Measurements from ENCODE around the gene CCL27. TPM values are rescaled to one million over a fixed set of nuclear protein-coding genes. Genes with fewer than 3 reads are reported as not detected.

The CCL27 gene, protein sequence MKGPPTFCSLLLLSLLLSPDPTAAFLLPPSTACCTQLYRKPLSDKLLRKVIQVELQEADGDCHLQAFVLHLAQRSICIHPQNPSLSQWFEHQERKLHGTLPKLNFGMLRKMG
- polyA plus RNA-seq (2013, experiment 1 of 2) = not detected
- not detected for polyA plus RNA-seq (2013, experiment 2 of 2)

DNA sequence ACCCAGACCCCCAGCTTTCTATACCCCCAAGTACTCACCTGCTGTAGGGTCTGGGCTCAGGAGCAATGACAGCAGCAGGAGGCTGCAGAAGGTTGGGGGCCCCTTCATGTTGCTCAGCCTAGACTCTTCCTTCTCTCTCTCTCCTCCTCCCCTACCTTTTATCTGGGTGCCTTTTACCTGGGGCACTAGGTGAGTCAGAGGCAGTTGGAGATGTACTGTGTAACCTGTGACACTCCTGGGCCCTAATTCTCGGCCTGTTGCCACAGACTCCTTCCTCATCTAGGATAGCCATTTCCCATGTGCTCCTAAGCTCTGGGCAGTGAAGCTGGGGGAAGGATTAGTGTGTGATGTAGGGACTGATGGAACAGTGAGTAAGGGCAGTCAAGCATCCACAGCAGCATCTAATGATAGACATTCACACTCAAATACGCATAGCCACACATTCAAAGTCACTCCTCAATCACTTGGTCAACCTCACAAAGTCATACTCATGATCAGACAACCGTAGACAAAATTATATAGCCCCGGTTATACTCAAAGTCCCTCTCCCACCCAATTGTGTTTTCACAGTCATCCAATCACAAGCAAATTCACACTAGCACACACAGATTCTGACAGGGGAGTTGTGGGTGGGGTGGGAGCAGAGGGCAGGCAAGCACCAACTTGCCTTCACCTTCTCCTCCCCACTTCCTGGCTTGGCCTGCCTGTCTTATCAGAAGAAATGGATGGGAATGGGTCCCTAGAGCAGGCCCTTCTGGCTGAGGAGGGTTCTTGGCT is at the start of gene CCL27:
TSS of gene CCL27 (minus strand) at position 132 of the 777 bp plus-strand sequence. CDS start at position 108, 24 bp downstream.
- H3K9me3 ChIP-seq (ENCODE audit: insufficient read depth, low read depth, low read length) = no peaks in the 10 kb centered on the region
- H3K4me3 ChIP-seq (ENCODE audit: low read length) = no peak within 1 kb of the TSS
- no peaks in the 10 kb centered on the region for H3K27me3 ChIP-seq (ENCODE audit: insufficient read depth, low read length)
- H3K27ac ChIP-seq (ENCODE audit: low read depth, low read length) = no peak within 1 kb of the TSS
- H3K36me3 ChIP-seq (ENCODE audit: insufficient read depth, low read length) = no peaks in the 10 kb centered on the region
- peaks cover 6% of the 10 kb centered on the region for H3K4me1 ChIP-seq (ENCODE audit: insufficient read depth, low read length)
- no peak within 1 kb of the TSS for H3K9ac ChIP-seq (ENCODE audit: low read depth, low read length)
- WGBS = 93% methylated on average over 4 of the region's 4 CpGs

GRCh38 chr9:34712140-34712539 is 49.7 kb upstream of the CCL27 start:
- H3K9me3 ChIP-seq (ENCODE audit: insufficient read depth, low read depth, low read length) = no peaks in the 10 kb centered on the region
- no peak overlapping the region for H3K4me3 ChIP-seq (ENCODE audit: low read length)
- H3K9ac ChIP-seq (ENCODE audit: low read depth, low read length) = no peak overlapping the region
- H3K27me3 ChIP-seq (ENCODE audit: insufficient read depth, low read length) = no peaks in the 10 kb centered on the region
- H3K36me3 ChIP-seq (ENCODE audit: insufficient read depth, low read length) = no peaks in the 10 kb centered on the region
- no CpG with 5 or more reads among the region's 1 CpG for whole genome bisulfite sequencing
- H3K27ac ChIP-seq (ENCODE audit: low read depth, low read length) = no peak overlapping the region
- H3K4me1 ChIP-seq (ENCODE audit: insufficient read depth, low read length) = no peaks in the 10 kb centered on the region

GRCh38 chr9:34710023-34710422 is 47.6 kb upstream of the CCL27 start, which contains the start of gene CCL21:
Gene CCL21, minus strand, starts transcription at chr9:34710136. Its CDS starts 70 bp downstream, at chr9:34710066.
- Histone ChIP-seq H3K27me3 (ENCODE audit: insufficient read depth, low read length) (no peaks in the 10 kb centered on the region), H3K27ac (ENCODE audit: low read depth, low read length) (no peak within 1 kb of the TSS), H3K36me3 (ENCODE audit: insufficient read depth, low read length) (no peaks in the 10 kb centered on the region), H3K4me1 (ENCODE audit: insufficient read depth, low read length) (no peaks in the 10 kb centered on the region), H3K9me3 (ENCODE audit: insufficient read depth, low read depth, low read length) (no peaks in the 10 kb centered on the region), H3K4me3 (ENCODE audit: low read length) (no peak within 1 kb of the TSS), H3K9ac (ENCODE audit: low read depth, low read length) (no peak within 1 kb of the TSS)
- no CpG with 5 or more reads among the region's 2 CpGs for WGBS

DNA sequence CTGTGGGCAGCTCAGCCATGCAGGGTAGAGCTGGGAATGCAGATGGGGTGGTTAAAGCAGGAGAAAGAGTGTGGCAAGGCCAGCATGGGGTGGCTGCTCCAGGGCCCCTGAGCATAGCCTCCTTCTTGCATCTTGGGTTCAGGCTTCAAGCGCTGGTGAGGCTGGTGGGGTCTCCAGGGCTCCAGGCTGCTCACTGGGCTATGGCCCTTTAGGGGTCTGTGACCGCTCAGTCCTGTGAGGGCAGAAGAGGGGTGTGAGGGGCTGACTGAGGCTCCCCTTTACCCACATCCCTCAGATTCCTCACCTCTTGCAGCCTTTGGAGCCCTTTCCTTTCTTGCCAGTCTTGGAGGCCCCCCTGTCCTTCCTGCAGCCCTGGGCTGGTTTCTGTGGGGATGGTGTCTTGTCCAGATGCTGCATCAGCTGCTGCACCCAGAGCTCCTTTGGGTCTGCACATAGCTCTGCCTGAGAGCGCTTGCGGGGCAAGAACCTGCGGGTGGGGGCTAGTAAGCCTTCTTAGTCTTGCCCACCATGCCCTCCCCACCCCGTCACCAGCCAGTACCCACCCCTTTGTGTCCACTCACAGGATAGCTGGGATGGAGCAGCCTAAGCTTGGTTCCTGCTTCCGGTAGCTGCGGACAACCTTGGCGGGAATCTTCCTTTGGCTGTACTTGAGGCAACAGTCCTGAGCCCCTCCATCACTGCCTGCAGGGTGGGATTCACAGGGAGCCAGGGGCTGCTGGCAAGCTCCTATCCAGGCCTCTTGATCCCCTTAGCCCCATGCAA is 46.9 kb upstream of the CCL27 start:
- H3K36me3 ChIP-seq (ENCODE audit: insufficient read depth, low read length) = no peaks in the 10 kb centered on the region
- H3K9me3 ChIP-seq (ENCODE audit: insufficient read depth, low read depth, low read length) = no peaks in the 10 kb centered on the region
- no peaks in the 10 kb centered on the region for H3K27me3 ChIP-seq (ENCODE audit: insufficient read depth, low read length)
- H3K27ac ChIP-seq (ENCODE audit: low read depth, low read length) = no peak overlapping the region
- H3K4me1 ChIP-seq (ENCODE audit: insufficient read depth, low read length) = no peaks in the 10 kb centered on the region
- no peak overlapping the region for H3K9ac ChIP-seq (ENCODE audit: low read depth, low read length)
- WGBS = 96% methylated on average over 8 of the region's 9 CpGs
- no peak overlapping the region for H3K4me3 ChIP-seq (ENCODE audit: low read length)

DNA sequence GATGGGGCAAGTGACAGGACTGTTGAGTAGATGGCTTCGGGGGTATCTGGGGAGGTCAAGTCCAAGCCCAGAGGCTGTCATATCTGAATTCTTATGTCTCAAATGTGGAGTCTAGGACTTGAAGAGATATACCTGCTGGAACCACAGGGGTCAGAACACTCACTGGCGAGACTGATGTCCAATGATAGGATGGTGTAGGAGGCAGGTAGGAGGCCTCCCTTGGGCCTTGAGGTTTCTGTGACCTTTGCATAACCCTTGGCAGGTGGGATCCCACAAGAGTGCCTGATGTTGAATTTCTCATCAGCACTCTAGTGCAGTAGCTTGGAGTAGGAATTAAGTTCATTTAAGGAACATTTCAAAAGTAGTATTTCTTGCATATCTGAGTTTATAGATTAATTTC is 44.7 kb upstream of the CCL27 start:
- no peak overlapping the region for H3K27ac ChIP-seq (ENCODE audit: low read depth, low read length)
- no peak overlapping the region for H3K4me3 ChIP-seq (ENCODE audit: low read length)
- 87% methylated on average over 2 of the region's 2 CpGs for WGBS
- H3K27me3 ChIP-seq (ENCODE audit: insufficient read depth, low read length) = no peaks in the 10 kb centered on the region
- no peaks in the 10 kb centered on the region for H3K36me3 ChIP-seq (ENCODE audit: insufficient read depth, low read length)
- no peaks in the 10 kb centered on the region for H3K4me1 ChIP-seq (ENCODE audit: insufficient read depth, low read length)
- H3K9me3 ChIP-seq (ENCODE audit: insufficient read depth, low read depth, low read length) = no peaks in the 10 kb centered on the region
- H3K9ac ChIP-seq (ENCODE audit: low read depth, low read length) = no peak overlapping the region

DNA sequence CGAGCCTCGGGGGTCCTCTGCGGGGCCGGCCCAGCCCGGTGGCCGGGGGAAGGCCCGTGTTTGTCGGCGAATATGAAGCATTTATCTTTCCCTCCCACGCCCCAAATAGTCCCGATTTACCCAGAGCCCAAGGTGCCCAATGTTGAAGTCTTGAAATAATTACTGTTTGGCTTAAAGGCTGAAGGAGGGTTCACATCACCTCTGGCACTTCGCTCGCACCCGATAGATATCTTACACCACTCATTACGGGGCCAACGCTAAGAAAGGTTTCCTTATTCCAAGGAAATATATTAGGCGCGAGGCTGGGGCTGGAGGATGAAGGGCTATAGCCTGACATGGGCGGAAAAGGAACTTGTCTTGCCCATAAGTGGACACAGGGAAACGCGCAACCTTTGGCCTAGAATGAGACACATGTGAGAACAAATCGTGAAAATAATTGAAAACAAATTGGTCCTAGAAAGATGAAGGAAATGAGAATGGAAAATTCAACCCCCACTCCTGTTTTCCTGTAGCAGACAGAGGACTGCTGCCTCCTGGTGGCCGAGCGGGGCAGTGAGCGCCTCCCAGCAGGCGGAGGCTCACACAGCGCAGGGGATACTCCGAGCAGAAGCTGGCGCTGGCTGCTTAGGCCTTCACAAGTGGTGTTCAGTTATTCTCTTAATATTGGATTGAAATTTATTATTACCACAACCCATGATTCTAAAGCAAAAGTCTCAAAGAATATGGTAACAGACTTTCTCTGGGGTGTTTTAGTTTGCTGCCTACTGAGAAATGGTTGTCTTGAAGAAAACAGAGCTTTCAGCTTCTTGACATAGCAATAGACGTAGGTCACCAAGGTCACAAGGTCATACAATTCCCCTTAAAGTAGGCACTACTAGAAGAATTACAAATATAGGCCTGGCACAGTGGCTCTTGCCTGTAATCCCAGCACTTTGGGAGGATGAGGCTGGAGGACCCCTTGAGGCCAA is 39.6 kb upstream of the CCL27 start:
- H3K4me1 ChIP-seq (ENCODE audit: insufficient read depth, low read length) = no peaks in the 10 kb centered on the region; the same call in 1 of the 2 replicates
- H3K27ac ChIP-seq (ENCODE audit: low read depth, low read length) = no peak overlapping the region
- no peaks in the 10 kb centered on the region for H3K36me3 ChIP-seq (ENCODE audit: insufficient read depth, low read length)
- no peak overlapping the region for H3K9ac ChIP-seq (ENCODE audit: low read depth, low read length)
- H3K4me3 ChIP-seq (ENCODE audit: low read length) = peak overlapping the region; percentile 57
- peaks cover 34% of the 10 kb centered on the region for H3K27me3 ChIP-seq (ENCODE audit: insufficient read depth, low read length)
- no peaks in the 10 kb centered on the region for H3K9me3 ChIP-seq (ENCODE audit: insufficient read depth, low read depth, low read length)
- 10% methylated on average over 29 of the region's 30 CpGs for WGBS

- WGBS = 8% methylated on average over 52 of the region's 52 CpGs
- H3K4me1 ChIP-seq (ENCODE audit: insufficient read depth, low read length) = no peaks in the 10 kb centered on the region; the same call in 1 of the 2 replicates
- H3K9ac ChIP-seq (ENCODE audit: low read depth, low read length) = 0 out of 2 replicates have a peak overlapping the region, but pooled peaks have one; percentile 33
- peak overlapping the region; percentile 57 for H3K4me3 ChIP-seq (ENCODE audit: low read length)
- no peak overlapping the region for H3K27ac ChIP-seq (ENCODE audit: low read depth, low read length)
- H3K27me3 ChIP-seq (ENCODE audit: insufficient read depth, low read length) = peaks cover 34% of the 10 kb centered on the region
- no peaks in the 10 kb centered on the region for H3K36me3 ChIP-seq (ENCODE audit: insufficient read depth, low read length)
- H3K9me3 ChIP-seq (ENCODE audit: insufficient read depth, low read depth, low read length) = no peaks in the 10 kb centered on the region
These were observed 38.7 kb upstream of the CCL27 start for GRCh38 chr9:34701023-34701768.

- peaks cover 12% of the 10 kb centered on the region for H3K27me3 ChIP-seq (ENCODE audit: insufficient read depth, low read length)
- no peak overlapping the region for H3K4me3 ChIP-seq (ENCODE audit: low read length)
- no peaks in the 10 kb centered on the region for H3K36me3 ChIP-seq (ENCODE audit: insufficient read depth, low read length)
These were observed 32.4 kb upstream of the CCL27 start for GRCh38 chr9:34694811-34695210.

DNA sequence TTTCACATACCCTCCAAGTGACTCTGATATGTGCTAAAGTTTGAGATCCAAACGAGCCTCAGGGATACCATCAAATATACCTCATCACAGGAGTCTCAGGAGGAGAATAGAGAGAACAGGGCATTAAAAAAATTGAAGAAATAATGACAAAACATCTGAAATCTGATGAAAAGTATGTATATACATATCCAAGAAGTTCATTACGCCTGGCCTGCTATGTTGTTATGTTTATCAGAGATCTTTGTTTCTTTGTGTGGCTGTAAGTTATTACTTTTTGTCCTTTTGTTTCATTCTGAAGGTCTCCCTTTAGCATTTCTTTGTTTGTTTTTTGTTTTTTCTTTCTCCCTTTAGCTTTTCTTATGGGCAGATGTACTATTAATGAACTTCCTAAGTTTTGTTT is 31.1 kb upstream of the CCL27 start:
- Histone ChIP-seq H3K4me1 (ENCODE audit: insufficient read depth, low read length) (no peaks in the 10 kb centered on the region), H3K36me3 (ENCODE audit: insufficient read depth, low read length) (no peaks in the 10 kb centered on the region), H3K9ac (ENCODE audit: low read depth, low read length) (no peak overlapping the region), H3K4me3 (ENCODE audit: low read length) (no peak overlapping the region), H3K27me3 (ENCODE audit: insufficient read depth, low read length) (no peaks in the 10 kb centered on the region), H3K27ac (ENCODE audit: low read depth, low read length) (no peak overlapping the region), H3K9me3 (ENCODE audit: insufficient read depth, low read depth, low read length) (no peaks in the 10 kb centered on the region)
- 63% methylated on average over 2 of the region's 2 CpGs for WGBS

More at GRCh38 chr9:34694811-34695210, 32.4 kb upstream of the CCL27 start:
- Histone ChIP-seq H3K27ac (ENCODE audit: low read depth, low read length) (no peak overlapping the region), H3K4me1 (ENCODE audit: insufficient read depth, low read length) (no peaks in the 10 kb centered on the region), H3K9ac (ENCODE audit: low read depth, low read length) (no peak overlapping the region), H3K9me3 (ENCODE audit: insufficient read depth, low read depth, low read length) (no peaks in the 10 kb centered on the region)

GRCh38 chr9:34691936-34692315 is 29.5 kb upstream of the CCL27 start:
- H3K4me3 ChIP-seq (ENCODE audit: low read length) = no peak overlapping the region
- no peaks in the 10 kb centered on the region for H3K9me3 ChIP-seq (ENCODE audit: insufficient read depth, low read depth, low read length)
- H3K27ac ChIP-seq (ENCODE audit: low read depth, low read length) = no peak overlapping the region
- H3K9ac ChIP-seq (ENCODE audit: low read depth, low read length) = no peak overlapping the region
- H3K4me1 ChIP-seq (ENCODE audit: insufficient read depth, low read length) = 0 out of 2 replicates have a peak, but pooled peaks cover 4% of the 10 kb centered on the region
- H3K27me3 ChIP-seq (ENCODE audit: insufficient read depth, low read length) = no peaks in the 10 kb centered on the region
- 100% methylated on average over 3 of the region's 5 CpGs for WGBS
- H3K36me3 ChIP-seq (ENCODE audit: insufficient read depth, low read length) = no peaks in the 10 kb centered on the region

Measured in HUES64 (cell line).